Measurements from ENCODE around the gene ZNF581.

DNA sequence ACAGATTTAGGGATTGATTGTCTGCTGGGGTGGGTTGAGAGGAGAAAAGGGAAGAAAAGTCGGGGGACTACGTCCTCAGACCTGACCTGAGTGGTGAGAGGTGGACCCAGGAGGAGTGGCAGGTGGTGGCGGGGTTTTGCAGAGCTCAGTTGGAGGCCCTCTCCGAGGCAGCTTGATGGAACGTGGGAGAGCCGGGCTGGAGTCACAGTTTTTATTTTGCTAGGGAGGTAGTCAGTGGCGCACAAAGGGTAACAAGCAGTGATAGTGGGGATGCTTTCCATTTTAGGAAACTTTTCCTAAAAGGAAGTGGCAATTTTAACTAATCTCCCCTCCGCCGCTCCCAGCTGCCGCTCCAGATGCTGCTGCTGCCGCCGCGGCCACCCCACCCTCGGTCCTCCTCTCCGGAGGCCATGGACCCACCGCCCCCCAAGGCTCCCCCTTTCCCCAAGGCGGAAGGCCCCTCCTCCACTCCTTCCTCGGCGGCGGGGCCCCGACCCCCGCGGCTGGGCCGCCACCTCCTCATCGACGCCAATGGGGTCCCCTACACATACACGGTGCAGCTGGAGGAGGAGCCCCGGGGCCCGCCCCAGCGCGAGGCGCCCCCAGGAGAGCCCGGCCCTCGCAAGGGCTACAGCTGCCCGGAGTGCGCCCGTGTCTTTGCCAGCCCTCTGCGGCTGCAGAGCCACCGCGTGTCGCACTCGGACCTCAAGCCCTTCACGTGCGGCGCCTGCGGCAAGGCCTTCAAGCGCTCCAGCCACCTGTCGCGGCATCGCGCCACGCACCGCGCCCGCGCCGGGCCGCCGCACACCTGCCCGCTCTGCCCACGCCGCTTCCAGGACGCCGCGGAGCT lies 1.1 kb upstream of the ZNF581 start:
- no peak for TF ChIP-seq CTCF (IDR thresholded peaks at IDR 0.05)
- peak in 2 of 4 donors; percentile 18 to 28 for TF ChIP-seq POLR2A (IDR thresholded peaks at IDR 0.05)

All from esophagus squamous epithelium (tissue), 4 donors.